ENCODE measurements around the gene CA6.

- TF ChIP-seq CTCF (IDR thresholded peaks at IDR 0.05) (no peak), POLR2A (IDR thresholded peaks at IDR 0.05) (no peak)
Measured at GRCh38 chr1:8939000-8939265, 6.7 kb upstream of the CA6 start.

Measured in breast epithelium (tissue), 3 donors.